Vein endothelial cell (primary cell): Measurements from ENCODE around the gene FRMD7. TPM values are rescaled to one million over a fixed set of nuclear protein-coding genes. Genes with fewer than 3 reads are reported as not detected.

Experiments
- total RNA-seq: library from RNA; depleted of rRNA; stranded (reverse); fragments of >200 nt; gene quantifications from 2 replicates; pipeline ENCODE4 v1.2.3, GENCODE V29; 2012

Gene FRMD7
- total RNA-seq: not detected in 2 replicates

GRCh38 chrX:132127743-132128142, at the start of gene FRMD7:
Gene FRMD7 (minus strand): TSS chrX:132128020. CDS start chrX:132127844, 176 bp downstream.

Other genes with a start within 250 kb of the FRMD7 start
- gene STK26, start 104.7 kb downstream of the FRMD7 start, total RNA-seq: 0.33 and 4.4 TPM in 2 replicates
- gene RAP2C, start 91.4 kb upstream of the FRMD7 start, total RNA-seq: 23.8 and 24.0 TPM in 2 replicates